Measurements from ENCODE around the gene CRYM. TPM values are rescaled to one million over a fixed set of nuclear protein-coding genes. Genes with fewer than 3 reads are reported as not detected.
A peak's percentile ranks its signal among the peaks of the same experiment; 100 is the strongest.
"Not testable (repeated sequence)": the region's sequence is repeated elsewhere in the genome, so short reads cannot be mapped to it uniquely, and the experiment has no call there.

Gene CRYM
- under 1 TPM in 1 of 4 donors, not detected in 3; 0.81 TPM for total RNA-seq

DNA sequence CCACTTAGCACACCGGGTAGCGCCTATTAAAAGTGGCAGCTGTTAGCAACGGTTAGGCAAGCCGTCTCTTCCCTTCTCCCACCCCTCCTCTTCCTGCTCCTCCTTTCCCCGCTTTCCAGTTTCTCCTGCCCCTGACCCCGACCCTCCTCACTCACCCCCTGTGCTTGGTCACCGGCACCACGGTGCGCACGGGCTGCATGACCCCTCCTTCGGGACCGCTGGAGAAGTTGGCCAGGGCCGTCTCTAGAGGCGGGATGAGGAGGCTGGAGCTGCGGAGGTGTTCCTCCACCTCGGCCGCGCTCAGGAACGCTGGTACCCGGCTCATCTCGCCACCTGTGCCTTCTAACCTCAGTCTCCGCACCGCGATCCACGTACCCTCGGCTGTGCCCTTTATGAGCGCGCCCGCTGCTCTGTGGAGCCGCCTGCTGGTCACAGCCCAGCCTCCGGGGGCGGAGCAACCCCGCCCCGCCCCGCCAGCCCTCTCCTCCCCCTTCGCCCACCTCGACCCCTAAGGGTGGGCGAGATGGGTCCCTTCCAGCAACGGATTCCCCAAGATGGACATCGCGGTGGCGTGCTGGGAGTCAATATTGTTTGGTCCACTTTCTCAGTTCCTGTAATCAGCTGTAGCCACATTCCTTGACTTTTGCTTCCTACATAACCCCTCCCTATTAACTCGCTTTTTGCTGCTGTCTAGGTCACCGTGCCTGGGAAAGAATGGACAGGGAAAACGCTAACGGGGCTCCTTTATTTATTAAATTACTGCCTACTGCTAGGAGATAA lies at the start of gene CRYM:
TSS of gene CRYM (minus strand) at position 364 of the 780 bp plus-strand sequence. CDS start at position 325, 39 bp downstream.
- H3K27me3 ChIP-seq = no peaks in the 10 kb centered on the region
- DNase-seq = peak; percentile 50 to 54
- H3K27ac ChIP-seq = no peak within 1 kb of the TSS
- H3K4me1 ChIP-seq = peaks cover 0 to 6% of the 10 kb centered on the region in 2 donors
- no peak within 1 kb of the TSS for H3K4me3 ChIP-seq (replicated peaks in 1 of 3)
- H3K36me3 ChIP-seq = no peaks in the 10 kb centered on the region
- WGBS, 2 donors = 1% methylated on average over 40 to 44 of the region's 46 CpGs
- intact Hi-C loops (cut with DNase I) = no loop called here
- no peak for TF ChIP-seq POLR2A (IDR thresholded peaks at IDR 0.05)
- TF ChIP-seq, protein P1, sequence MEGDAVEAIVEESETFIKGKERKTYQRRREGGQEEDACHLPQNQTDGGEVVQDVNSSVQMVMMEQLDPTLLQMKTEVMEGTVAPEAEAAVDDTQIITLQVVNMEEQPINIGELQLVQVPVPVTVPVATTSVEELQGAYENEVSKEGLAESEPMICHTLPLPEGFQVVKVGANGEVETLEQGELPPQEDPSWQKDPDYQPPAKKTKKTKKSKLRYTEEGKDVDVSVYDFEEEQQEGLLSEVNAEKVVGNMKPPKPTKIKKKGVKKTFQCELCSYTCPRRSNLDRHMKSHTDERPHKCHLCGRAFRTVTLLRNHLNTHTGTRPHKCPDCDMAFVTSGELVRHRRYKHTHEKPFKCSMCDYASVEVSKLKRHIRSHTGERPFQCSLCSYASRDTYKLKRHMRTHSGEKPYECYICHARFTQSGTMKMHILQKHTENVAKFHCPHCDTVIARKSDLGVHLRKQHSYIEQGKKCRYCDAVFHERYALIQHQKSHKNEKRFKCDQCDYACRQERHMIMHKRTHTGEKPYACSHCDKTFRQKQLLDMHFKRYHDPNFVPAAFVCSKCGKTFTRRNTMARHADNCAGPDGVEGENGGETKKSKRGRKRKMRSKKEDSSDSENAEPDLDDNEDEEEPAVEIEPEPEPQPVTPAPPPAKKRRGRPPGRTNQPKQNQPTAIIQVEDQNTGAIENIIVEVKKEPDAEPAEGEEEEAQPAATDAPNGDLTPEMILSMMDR (IDR thresholded peaks at IDR 0.05) = peak in 5 of 6 experiments; percentile 28 to 83 (median 53)
- no peaks in the 10 kb centered on the region for H3K9me3 ChIP-seq

DNA sequence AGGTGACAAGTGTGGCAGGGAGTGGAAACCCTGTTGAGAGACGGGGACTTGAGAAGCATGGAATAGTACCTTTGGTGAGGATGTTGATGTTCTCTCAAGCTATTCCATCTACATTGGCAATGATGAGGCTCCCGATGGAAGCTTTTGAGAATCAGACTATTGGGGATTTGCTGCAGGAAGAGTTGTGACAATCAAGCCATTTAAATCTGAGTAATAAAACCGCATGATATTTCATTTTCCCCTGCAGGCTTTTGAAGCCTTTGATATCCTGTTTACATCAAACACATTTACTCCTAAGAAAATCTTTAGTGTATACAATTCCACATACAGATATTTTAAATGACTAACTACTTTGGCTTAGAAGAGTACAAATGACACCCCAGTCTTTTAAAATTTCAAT lies 49.0 kb upstream of the CRYM start:
- Histone ChIP-seq H3K36me3 (no peaks in the 10 kb centered on the region), H3K27ac (no peak overlapping the region), H3K27me3 (no peaks in the 10 kb centered on the region), H3K4me1 (no peaks in the 10 kb centered on the region), H3K4me3 (replicated peaks in 1 of 3) (no peak overlapping the region), H3K9me3 (no peaks in the 10 kb centered on the region)
- no peak for TF ChIP-seq POLR2A (IDR thresholded peaks at IDR 0.05)
- TF ChIP-seq, protein P1 (IDR thresholded peaks at IDR 0.05) = no peak
- intact Hi-C loops (cut with DNase I) = no loop called here
- DNase-seq = no peak
- 89 to 96% methylated on average over 3 of the region's 3 CpGs for WGBS, 2 donors

DNA sequence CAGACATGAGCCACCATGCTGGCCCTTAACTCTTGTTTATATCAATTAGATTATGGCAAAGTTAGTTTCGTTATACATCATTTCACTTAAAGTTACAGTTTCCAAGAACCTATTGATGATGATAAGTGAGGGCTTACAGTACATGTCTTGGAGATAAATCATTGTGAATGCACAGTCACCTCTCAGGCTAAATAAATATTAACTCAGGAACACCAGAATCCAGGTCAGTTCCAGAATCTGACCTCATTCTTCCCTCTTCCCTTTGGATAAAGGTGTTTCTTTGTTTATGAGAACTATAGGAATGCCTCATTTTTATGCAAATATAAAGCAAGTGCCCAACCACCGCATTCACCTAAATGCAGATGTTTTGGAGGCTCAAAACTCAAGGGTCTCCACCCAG lies 48.4 kb upstream of the CRYM start:
- no peaks in the 10 kb centered on the region for H3K9me3 ChIP-seq
- H3K4me1 ChIP-seq = no peaks in the 10 kb centered on the region
- H3K36me3 ChIP-seq = no peaks in the 10 kb centered on the region
- no peak for TF ChIP-seq POLR2A (IDR thresholded peaks at IDR 0.05)
- TF ChIP-seq, protein P1 (IDR thresholded peaks at IDR 0.05) = no peak
- no peaks in the 10 kb centered on the region for H3K27me3 ChIP-seq
- no peak overlapping the region for H3K27ac ChIP-seq
- 85 to 90% methylated on average over 2 of the region's 2 CpGs for WGBS, 2 donors
- H3K4me3 ChIP-seq (replicated peaks in 1 of 3) = no peak overlapping the region
- intact Hi-C loops (cut with DNase I) = no loop called here
- no peak for DNase-seq

DNA sequence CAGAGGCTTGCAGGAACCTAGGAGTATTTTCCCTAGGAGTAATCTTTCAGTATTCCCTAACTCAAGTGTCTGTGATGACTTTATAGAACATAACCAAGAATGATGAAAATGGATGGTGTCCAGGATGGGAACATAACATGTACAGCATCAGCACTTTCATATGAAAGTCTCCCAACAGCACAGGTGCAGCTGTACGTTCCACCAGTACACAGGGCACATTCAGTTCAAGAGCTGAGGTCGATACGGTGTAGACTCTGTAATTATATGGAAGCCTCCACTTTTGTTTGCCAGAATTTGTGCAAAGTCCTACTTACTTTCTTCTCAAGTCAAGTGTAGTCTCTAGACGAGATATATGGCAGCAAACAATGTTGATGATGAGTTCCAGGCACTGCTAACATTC lies 46.2 kb upstream of the CRYM start:
- DNase-seq = no peak
- H3K27ac ChIP-seq = no peak overlapping the region
- no peak overlapping the region for H3K4me3 ChIP-seq (replicated peaks in 1 of 3)
- intact Hi-C loops (cut with DNase I) = no loop called here
- 90 to 92% methylated on average over 4 of the region's 4 CpGs for WGBS, 2 donors
- H3K9me3 ChIP-seq = no peaks in the 10 kb centered on the region
- no peak for TF ChIP-seq POLR2A (IDR thresholded peaks at IDR 0.05)
- TF ChIP-seq, protein P1 (IDR thresholded peaks at IDR 0.05) = no peak
- no peaks in the 10 kb centered on the region for H3K27me3 ChIP-seq
- H3K4me1 ChIP-seq = no peaks in the 10 kb centered on the region
- H3K36me3 ChIP-seq = no peaks in the 10 kb centered on the region

DNA sequence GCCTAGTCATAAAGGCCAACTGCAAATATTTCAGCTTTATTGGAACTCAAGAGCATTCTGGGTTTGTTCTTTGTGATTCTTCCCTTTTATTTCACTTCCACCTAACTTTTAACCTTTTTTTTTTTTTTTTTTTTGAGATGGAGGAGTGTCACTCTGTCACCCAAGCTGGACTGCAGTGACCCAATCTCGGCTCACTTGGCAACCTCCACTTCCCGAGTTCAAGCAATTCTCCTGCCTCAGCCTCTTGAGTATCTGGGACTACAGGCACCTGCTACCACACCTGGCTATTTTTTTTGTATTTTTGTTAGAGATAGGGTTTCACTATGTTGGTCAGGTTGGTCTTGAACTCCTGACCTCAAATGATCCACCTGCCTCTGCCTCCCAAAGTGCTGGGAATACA lies 44.2 kb upstream of the CRYM start:
- intact Hi-C loops (cut with DNase I); H3K9me3 ChIP-seq; H3K4me1 ChIP-seq; H3K27me3 ChIP-seq; H3K36me3 ChIP-seq; H3K4me3 ChIP-seq (replicated peaks in 1 of 3); DNase-seq; H3K27ac ChIP-seq: not testable (repeated sequence)
- 85 to 86% methylated on average over 2 of the region's 2 CpGs for WGBS, 2 donors
